ENCODE measurements around the gene UBR1.

Gene UBR1

GRCh38 chr15:43106486-43106829, 620 bp upstream of the UBR1 start:
- no peak for DNase-seq

GRCh38 chr15:43105077-43105736, 631 bp downstream of the UBR1 start:
- no peak for DNase-seq

GRCh38 chr15:43104426-43104825, 1.4 kb downstream of the UBR1 start:
- no peak for DNase-seq

- DNase-seq, result no peak
Measured at GRCh38 chr15:43103907-43104306, 1.9 kb downstream of the UBR1 start.

- no peak for DNase-seq
Measured at GRCh38 chr15:43102187-43102586, 3.7 kb downstream of the UBR1 start.

GRCh38 chr15:43100971-43101370, 4.9 kb downstream of the UBR1 start:
- DNase-seq, result no peak

GRCh38 chr15:43099105-43099845, 6.6 kb downstream of the UBR1 start:
- no peak for DNase-seq

- no peak for DNase-seq
Measured at GRCh38 chr15:43096411-43096810, 9.4 kb downstream of the UBR1 start.

GRCh38 chr15:43095708-43096347, 10.0 kb downstream of the UBR1 start:
- no peak for DNase-seq

GRCh38 chr15:43095243-43095642, 10.6 kb downstream of the UBR1 start:
- DNase-seq, result no peak

- no peak for DNase-seq
Measured at GRCh38 chr15:43094416-43095030, 11.3 kb downstream of the UBR1 start.

GRCh38 chr15:43093026-43093425, 12.8 kb downstream of the UBR1 start:
- DNase-seq, result peak; percentile 46

- DNase-seq, result no peak
Measured at GRCh38 chr15:43091859-43092258, 14.0 kb downstream of the UBR1 start.

GRCh38 chr15:43086551-43086950, 19.3 kb downstream of the UBR1 start:
- DNase-seq, result no peak

GRCh38 chr15:43085921-43086320, 19.9 kb downstream of the UBR1 start:
- no peak for DNase-seq

GRCh38 chr15:43082509-43082908, 23.3 kb downstream of the UBR1 start:
- no peak for DNase-seq

GRCh38 chr15:43081283-43081682, 24.6 kb downstream of the UBR1 start:
- no peak for DNase-seq

GRCh38 chr15:43071451-43071850, 34.4 kb downstream of the UBR1 start:
- no peak for DNase-seq

GRCh38 chr15:43070893-43071292, 34.9 kb downstream of the UBR1 start:
- no peak for DNase-seq

GRCh38 chr15:43070249-43070648, 35.6 kb downstream of the UBR1 start:
- no peak for DNase-seq

GRCh38 chr15:43067717-43068461, 37.9 kb downstream of the UBR1 start:
- peak; percentile 10 for DNase-seq

- no peak for DNase-seq
Measured at GRCh38 chr15:43056696-43057095, 49.1 kb downstream of the UBR1 start.

GRCh38 chr15:43052860-43053259, 53.0 kb downstream of the UBR1 start:
- DNase-seq, result no peak

All from suppressor macrophage treated with lipopolysaccharide for 4 hours (primary cell).